Measurements from ENCODE around the gene GPR89B. TPM values are rescaled to one million over a fixed set of nuclear protein-coding genes. Genes with fewer than 3 reads are reported as not detected.
"Not testable (repeated sequence)": the region's sequence is repeated elsewhere in the genome, so short reads cannot be mapped to it uniquely, and the experiment has no call there.

The GPR89B gene
- total RNA-seq, 2 donors from 2014 or later, result 6.9 to 8.7 TPM

GRCh38 chr1:148013177-148014144 lies 85.2 kb downstream of the GPR89B start:
- DNase-seq, result peak; percentile 17
- intact Hi-C loops (cut with DNase I), result not testable (repeated sequence)

GRCh38 chr1:148014289-148015200 lies 86.3 kb downstream of the GPR89B start:
- peak; percentile 13 for DNase-seq
- intact Hi-C loops (cut with DNase I), result not testable (repeated sequence)
- ATAC-seq, result peak; percentile 23 to 58

More at GRCh38 chr1:148013177-148014144, 85.2 kb downstream of the GPR89B start:
- ATAC-seq, result peak in 1 of 2 donors; percentile 32

- DNase-seq; intact Hi-C loops (cut with DNase I): not testable (repeated sequence)
Observed at GRCh38 chr1:148024918-148025317, 96.7 kb downstream of the GPR89B start.

GRCh38 chr1:148027004-148027403 lies 98.8 kb downstream of the GPR89B start:
- DNase-seq; intact Hi-C loops (cut with DNase I); ATAC-seq: not testable (repeated sequence)

More at GRCh38 chr1:148024918-148025317, 96.7 kb downstream of the GPR89B start:
- not testable (repeated sequence) for ATAC-seq

- ATAC-seq; intact Hi-C loops (cut with DNase I); DNase-seq: not testable (repeated sequence)
Observed at GRCh38 chr1:148032247-148032646, 104.0 kb downstream of the GPR89B start.

GRCh38 chr1:148032690-148033089 lies 104.5 kb downstream of the GPR89B start:
- peak; percentile 61 to 84 for ATAC-seq

GRCh38 chr1:148033147-148033546 lies 104.9 kb downstream of the GPR89B start:
- peak; percentile 23 to 51 for ATAC-seq
- DNase-seq; intact Hi-C loops (cut with DNase I): not testable (repeated sequence)

More at GRCh38 chr1:148032690-148033089, 104.5 kb downstream of the GPR89B start:
- DNase-seq; intact Hi-C loops (cut with DNase I): not testable (repeated sequence)

- ATAC-seq; DNase-seq; intact Hi-C loops (cut with DNase I): not testable (repeated sequence)
Observed at GRCh38 chr1:148037850-148038461, 109.7 kb downstream of the GPR89B start.

GRCh38 chr1:148038462-148039333 lies 110.5 kb downstream of the GPR89B start:
- intact Hi-C loops (cut with DNase I), result not testable (repeated sequence)
- ATAC-seq (peak; percentile 90 to 92), DNase-seq (peak; percentile 43)

Other genes with a start within 250 kb of the GPR89B start
- 10 to 100 TPM; 39.4 to 54.6 TPM for gene GJA5, start 167.8 kb upstream of the GPR89B start, total RNA-seq
- gene GJA8, start 25.6 kb upstream of the GPR89B start, total RNA-seq, result not detected
- 1 to 10 TPM; 3.8 to 5.0 TPM for gene NBPF11, start 223.9 kb downstream of the GPR89B start, total RNA-seq